BE2C (cell line): ENCODE results near the gene RAB3IL1.
A peak's percentile ranks its signal among the peaks of the same experiment; 100 is the strongest.

Experiments
- DNase-seq: peaks from one replicate; pipeline ENCODE4 v3.0.0-alpha.2; 2020
- H3K27me3 ChIP-seq: fragments of 250-450 bp; sonication (Bioruptor Pico); 2 replicates; pipeline ENCODE4 v1.5.1; 2020; ENCODE audit warnings: mild to moderate bottlenecking
- H3K36me3 ChIP-seq: fragments of 250-450 bp; sonication (Bioruptor Pico); 2 replicates; pipeline ENCODE4 v1.5.1; 2020; ENCODE audit warnings: mild to moderate bottlenecking
- H3K4me1 ChIP-seq: fragments of 250-450 bp; sonication (Bioruptor Pico); 2 replicates; pipeline ENCODE4 v1.5.1; 2020
- H3K4me3 ChIP-seq: 2 replicates; pipeline ENCODE4 v1.5.1; 2011; ENCODE audit warnings: low read depth, low read length
- H3K9me3 ChIP-seq: fragments of 250-450 bp; sonication (Bioruptor Pico); 2 replicates; pipeline ENCODE4 v1.5.1; 2020
- CTCF ChIP-seq: IDR thresholded peaks from 2 replicates; pipeline ENCODE4 v1.5.1; 2012; ENCODE audit warnings: mild to moderate bottlenecking, low read depth, low read length

Gene RAB3IL1

GRCh38 chr11:61916737-61917333 lies 531 bp downstream of the RAB3IL1 start:
- Histone ChIP-seq H3K4me3 (peak overlapping the region; percentile 43), H3K27me3 (no peaks in the 10 kb centered on the region), H3K4me1 (no peaks in the 10 kb centered on the region), H3K36me3 (no peaks in the 10 kb centered on the region), H3K9me3 (no peaks in the 10 kb centered on the region)
- TF ChIP-seq CTCF, result no peak
- DNase-seq, result no peak

GRCh38 chr11:61914471-61915171 lies 2.7 kb downstream of the RAB3IL1 start:
- TF ChIP-seq CTCF, result no peak
- DNase-seq, result no peak
- no peaks in the 10 kb centered on the region for H3K9me3 ChIP-seq
- no peak overlapping the region for H3K4me3 ChIP-seq
- no peaks in the 10 kb centered on the region for H3K36me3 ChIP-seq
- no peaks in the 10 kb centered on the region for H3K27me3 ChIP-seq
- H3K4me1 ChIP-seq, result no peaks in the 10 kb centered on the region

GRCh38 chr11:61913699-61914395 lies 3.5 kb downstream of the RAB3IL1 start:
- Histone ChIP-seq H3K4me1 (no peaks in the 10 kb centered on the region), H3K27me3 (no peaks in the 10 kb centered on the region), H3K36me3 (no peaks in the 10 kb centered on the region), H3K9me3 (no peaks in the 10 kb centered on the region), H3K4me3 (no peak overlapping the region)
- no peak for DNase-seq
- no peak for TF ChIP-seq CTCF

GRCh38 chr11:61912991-61913698 lies 4.2 kb downstream of the RAB3IL1 start:
- TF ChIP-seq CTCF, result no peak
- no peak for DNase-seq
- H3K4me1 ChIP-seq, result no peaks in the 10 kb centered on the region
- no peaks in the 10 kb centered on the region for H3K36me3 ChIP-seq
- no peak overlapping the region for H3K4me3 ChIP-seq
- no peaks in the 10 kb centered on the region for H3K27me3 ChIP-seq
- no peaks in the 10 kb centered on the region for H3K9me3 ChIP-seq

- no peaks in the 10 kb centered on the region for H3K9me3 ChIP-seq
- DNase-seq, result no peak
- no peaks in the 10 kb centered on the region for H3K36me3 ChIP-seq
- no peak overlapping the region for H3K4me3 ChIP-seq
- TF ChIP-seq CTCF, result no peak
- no peaks in the 10 kb centered on the region for H3K4me1 ChIP-seq
- no peaks in the 10 kb centered on the region for H3K27me3 ChIP-seq
Observed at GRCh38 chr11:61912530-61912898, 4.9 kb downstream of the RAB3IL1 start.
